ENCODE results near the gene DGKZ. TPM values are rescaled to one million over a fixed set of nuclear protein-coding genes. Genes with fewer than 3 reads are reported as not detected.

DGKZ gene
- total and polyA plus RNA-seq, 2 donors (not counting 3 experiments of a cell fraction or from before 2014, with no cell fraction given): 88.8 to 127 TPM

DNA sequence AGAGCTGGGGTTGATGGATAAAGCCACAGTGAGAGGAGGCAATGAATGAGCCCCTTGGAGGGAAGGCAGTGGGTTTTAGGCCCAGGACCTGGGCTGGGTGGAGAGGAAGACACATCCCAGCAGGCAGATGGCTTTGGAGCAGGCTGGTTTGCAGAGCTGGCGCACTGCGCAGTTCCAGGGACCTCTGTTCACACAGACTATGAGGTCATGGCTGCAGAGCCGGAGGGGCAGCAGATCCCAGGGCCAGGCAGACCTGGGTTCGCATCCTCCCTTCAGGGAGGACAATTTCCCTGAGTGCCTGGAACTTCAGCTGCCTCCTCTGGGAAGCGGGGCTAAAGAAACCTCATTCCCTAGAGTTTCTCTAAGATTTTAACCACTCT, 28.2 kb upstream of the DGKZ start:
- H2AFZ ChIP-seq (ENCODE audit: low read depth, low read length): peak overlapping the region; percentile 75
- H3K9me1 ChIP-seq (replicated peaks; ENCODE audit: control insufficient read depth, extremely low read depth, insufficient read depth, low read length): no peaks in the 10 kb centered on the region
- H3K9me3 ChIP-seq (replicated peaks; ENCODE audit: control insufficient read depth, insufficient read depth, low read length): no peaks in the 10 kb centered on the region
- BruUV-seq (replicated peaks): no TSS peak
- no peak for DNase-seq (ENCODE audit: low read depth, low spot score)
- no peaks in the 10 kb centered on the region for H3K79me2 ChIP-seq (ENCODE audit: control insufficient read depth, insufficient read depth, low read length)
- dilution Hi-C loops (cut with MboI; ENCODE audit: extremely low pct_ligation_motif_present, low sequenced_read_pairs): no loop called here
- no peaks in the 10 kb centered on the region for H3K27me3 ChIP-seq (ENCODE audit: control insufficient read depth in 2 of 2, insufficient read depth in 2 of 2, low read length in 2 of 2)
- no peak overlapping the region for H3K4me2 ChIP-seq (ENCODE audit: insufficient read depth, low read length)
- intact Hi-C loops (cut with micrococcal nuclease): loop anchor here (5.0 to 10.0 kb wide), 2 partner anchors 197 to 474 kb away; partner anchors contain the start of genes CRY2 and PHF21A
- H3K4me1 ChIP-seq (ENCODE audit: control insufficient read depth, extremely low read depth, insufficient read depth, low read length): peaks cover 8% of the 10 kb centered on the region
- no peaks in the 10 kb centered on the region for H4K20me1 ChIP-seq (replicated peaks; ENCODE audit: control insufficient read depth, extremely low read depth, insufficient read depth, low read length)
- FAIRE-seq: no peak
- POLR2A ChIA-PET: no interaction called here
- no peak overlapping the region for H3K9ac ChIP-seq (replicated peaks; ENCODE audit: extremely low read depth, insufficient read depth, low read length)
- no peaks in the 10 kb centered on the region for H3K36me3 ChIP-seq (ENCODE audit: control insufficient read depth in 2 of 2, extremely low read depth in 1 of 2, insufficient read depth in 2 of 2, low read length in 2 of 2)
- CTCF ChIA-PET: interaction anchor here (0.9 to 6.8 kb wide), 7 partner anchors 10 to 80 kb away, joined by 3 to 91 read pairs (median 7); no protein-coding TSS in a partner anchor
- H3K27ac ChIP-seq (ENCODE audit: insufficient read depth, low read depth, low read length): no peak overlapping the region
- TF ChIP-seq MYC (IDR thresholded peaks at IDR 0.05; ENCODE audit: low read depth, low read length) (no peak), GATA2 (IDR thresholded peaks at IDR 0.05; ENCODE audit: insufficient read depth, insufficient read length, low read depth, low read length) (no peak), POLR2A (IDR thresholded peaks at IDR 0.05; ENCODE audit: low read depth, low read length) (no peak), JUN (IDR thresholded peaks at IDR 0.05; ENCODE audit: borderline replicate concordance, insufficient read depth, insufficient read length, low read depth) (no peak), POLR2AphosphoS5 (IDR thresholded peaks at IDR 0.05; ENCODE audit: insufficient read depth, low read depth, low read length) (no peak), EZH2 (IDR thresholded peaks at IDR 0.05; ENCODE audit: borderline replicate concordance, low read depth, low read length, severe bottlenecking) (no peak), FOS (IDR thresholded peaks at IDR 0.05; ENCODE audit: borderline replicate concordance, insufficient read depth, low read length) (no peak)
- TF ChIP-seq, protein P1, sequence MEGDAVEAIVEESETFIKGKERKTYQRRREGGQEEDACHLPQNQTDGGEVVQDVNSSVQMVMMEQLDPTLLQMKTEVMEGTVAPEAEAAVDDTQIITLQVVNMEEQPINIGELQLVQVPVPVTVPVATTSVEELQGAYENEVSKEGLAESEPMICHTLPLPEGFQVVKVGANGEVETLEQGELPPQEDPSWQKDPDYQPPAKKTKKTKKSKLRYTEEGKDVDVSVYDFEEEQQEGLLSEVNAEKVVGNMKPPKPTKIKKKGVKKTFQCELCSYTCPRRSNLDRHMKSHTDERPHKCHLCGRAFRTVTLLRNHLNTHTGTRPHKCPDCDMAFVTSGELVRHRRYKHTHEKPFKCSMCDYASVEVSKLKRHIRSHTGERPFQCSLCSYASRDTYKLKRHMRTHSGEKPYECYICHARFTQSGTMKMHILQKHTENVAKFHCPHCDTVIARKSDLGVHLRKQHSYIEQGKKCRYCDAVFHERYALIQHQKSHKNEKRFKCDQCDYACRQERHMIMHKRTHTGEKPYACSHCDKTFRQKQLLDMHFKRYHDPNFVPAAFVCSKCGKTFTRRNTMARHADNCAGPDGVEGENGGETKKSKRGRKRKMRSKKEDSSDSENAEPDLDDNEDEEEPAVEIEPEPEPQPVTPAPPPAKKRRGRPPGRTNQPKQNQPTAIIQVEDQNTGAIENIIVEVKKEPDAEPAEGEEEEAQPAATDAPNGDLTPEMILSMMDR (IDR thresholded peaks at IDR 0.05; ENCODE audit: extremely low read depth in 1 of 2, insufficient read depth in 1 of 2, low read depth in 1 of 2, low read length in 2 of 2): no peak
- TF ChIP-seq, protein P2, sequence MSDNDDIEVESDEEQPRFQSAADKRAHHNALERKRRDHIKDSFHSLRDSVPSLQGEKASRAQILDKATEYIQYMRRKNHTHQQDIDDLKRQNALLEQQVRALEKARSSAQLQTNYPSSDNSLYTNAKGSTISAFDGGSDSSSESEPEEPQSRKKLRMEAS (IDR thresholded peaks at IDR 0.05; ENCODE audit: insufficient read depth, insufficient read length): no peak
- H3K4me3 ChIP-seq (replicated peaks in 1 of 3; ENCODE audit: insufficient read depth in 1 of 3, low read depth in 1 of 3, low read length in 3 of 3): no peak overlapping the region
